Mammary epithelial cell (primary cell): Measurements from ENCODE around the gene GGA3.

Experiments
- CTCF ChIP-seq, 2 donors: IDR thresholded peaks in 1 of 2; conservative IDR thresholded peaks in 1 of 2; 2 replicates each; pipeline ENCODE4 v1.5.1; 2011 to 2012; ENCODE audit warnings: inconsistent platforms in 2 of 2, low read length in 2 of 2, mild to moderate bottlenecking in 2 of 2, control low read depth in 1 of 2, low read depth in 1 of 2; ENCODE audit not compliant: insufficient read depth in 1 of 2; ENCODE audit errors: extremely low read depth in 1 of 2
- EZH2 ChIP-seq: IDR thresholded peaks from 2 replicates; pipeline ENCODE4 v1.6.1; 2012; ENCODE audit warnings: low read length, inconsistent platforms, borderline replicate concordance

DNA sequence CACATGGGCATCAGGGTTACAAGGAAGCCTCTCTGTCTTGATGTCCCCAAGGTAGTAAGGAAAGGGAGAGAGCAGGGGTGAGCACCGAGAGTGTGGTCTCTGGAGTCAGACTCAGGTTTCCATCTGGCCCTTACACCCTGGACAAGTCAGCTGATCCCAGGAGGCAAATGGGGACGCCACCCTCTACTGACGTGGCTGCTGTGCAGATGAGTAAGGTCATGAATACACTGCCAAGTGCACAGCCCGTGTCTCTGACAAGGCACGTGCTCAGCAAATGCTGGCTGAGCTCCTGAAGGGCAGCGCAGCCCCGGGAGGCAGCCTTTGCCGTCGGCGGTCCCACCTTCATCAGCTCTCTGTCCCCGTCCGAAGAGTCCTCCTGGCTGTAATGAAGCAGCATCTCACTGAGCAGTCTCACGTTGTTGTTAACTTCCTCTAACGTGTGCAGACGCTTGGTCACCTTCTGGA lies 19.4 kb downstream of the GGA3 start:
- TF ChIP-seq CTCF (conservative IDR thresholded peaks at IDR 0.05 in 1 of 2, IDR thresholded peaks at IDR 0.05 in 1 of 2; ENCODE audit: extremely low read depth in 1 of 2, insufficient read depth in 1 of 2, low read depth in 1 of 2, low read length in 2 of 2) = no peak
- TF ChIP-seq EZH2 = no peak
